Measurements from ENCODE around the gene PATL1.

Gene PATL1

GRCh38 chr11:59614277-59615119 is 54.3 kb downstream of the PATL1 start:
- TF ChIP-seq POLR2A (IDR thresholded peaks at IDR 0.05; ENCODE audit: low read length) (no peak), GATA1 (IDR thresholded peaks at IDR 0.05; ENCODE audit: low read depth, low read length) (no peak)
- peak; percentile 71 to 82 for DNase-seq

- no peak for DNase-seq
- no peak for TF ChIP-seq POLR2A (IDR thresholded peaks at IDR 0.05; ENCODE audit: low read length)
- no peak for TF ChIP-seq GATA1 (IDR thresholded peaks at IDR 0.05; ENCODE audit: low read depth, low read length)
Measured at GRCh38 chr11:59611570-59612565, 57.0 kb downstream of the PATL1 start.

GRCh38 chr11:59610289-59610688 is 58.5 kb downstream of the PATL1 start:
- no peak for DNase-seq
- TF ChIP-seq GATA1 (IDR thresholded peaks at IDR 0.05; ENCODE audit: low read depth, low read length) (no peak), POLR2A (IDR thresholded peaks at IDR 0.05; ENCODE audit: low read length) (no peak)

- TF ChIP-seq POLR2A (IDR thresholded peaks at IDR 0.05; ENCODE audit: low read length) (no peak), GATA1 (IDR thresholded peaks at IDR 0.05; ENCODE audit: low read depth, low read length) (no peak)
- no peak for DNase-seq
Measured at GRCh38 chr11:59607703-59608454, 61.0 kb downstream of the PATL1 start.

GRCh38 chr11:59602432-59602831 is 66.4 kb downstream of the PATL1 start:
- DNase-seq, result no peak
- TF ChIP-seq GATA1 (IDR thresholded peaks at IDR 0.05; ENCODE audit: low read depth, low read length) (no peak), POLR2A (IDR thresholded peaks at IDR 0.05; ENCODE audit: low read length) (no peak)

GRCh38 chr11:59601788-59602187 is 67.0 kb downstream of the PATL1 start:
- DNase-seq, result no peak
- TF ChIP-seq GATA1 (IDR thresholded peaks at IDR 0.05; ENCODE audit: low read depth, low read length), result no peak
- no peak for TF ChIP-seq POLR2A (IDR thresholded peaks at IDR 0.05; ENCODE audit: low read length)

- DNase-seq, result no peak
- no peak for TF ChIP-seq GATA1 (IDR thresholded peaks at IDR 0.05; ENCODE audit: low read depth, low read length)
- TF ChIP-seq POLR2A (IDR thresholded peaks at IDR 0.05; ENCODE audit: low read length), result no peak
Measured at GRCh38 chr11:59600636-59601035, 68.2 kb downstream of the PATL1 start.

GRCh38 chr11:59600234-59600633 is 68.6 kb downstream of the PATL1 start:
- no peak for DNase-seq
- TF ChIP-seq GATA1 (IDR thresholded peaks at IDR 0.05; ENCODE audit: low read depth, low read length), result no peak
- TF ChIP-seq POLR2A (IDR thresholded peaks at IDR 0.05; ENCODE audit: low read length), result no peak

GRCh38 chr11:59598961-59599360 is 69.9 kb downstream of the PATL1 start:
- DNase-seq, result no peak
- no peak for TF ChIP-seq GATA1 (IDR thresholded peaks at IDR 0.05; ENCODE audit: low read depth, low read length)
- no peak for TF ChIP-seq POLR2A (IDR thresholded peaks at IDR 0.05; ENCODE audit: low read length)
